ENCODE data around the gene LBHD2. TPM values are rescaled to one million over a fixed set of nuclear protein-coding genes. Genes with fewer than 3 reads are reported as not detected.
A peak's percentile ranks its signal among the peaks of the same experiment; 100 is the strongest.

Gene LBHD2
- total and polyA plus RNA-seq, 2 of the 13 experiments (the other 11 are each of a cell fraction or from before 2014, with no cell fraction given), result 0.67 to 1.00 TPM

- in situ Hi-C loops (cut with HindIII; ENCODE audit: extremely low pct_ligation_motif_present, low pct_unique_long_range_greater_than_20kb) (no loop called here), intact Hi-C loops (cut with micrococcal nuclease; ENCODE audit: unreplicated experiment) (no loop called here)
- H3K4me3 ChIP-seq (replicated peaks in 1 of 3; ENCODE audit: insufficient read depth in 1 of 3, low read depth in 2 of 3, low read length in 3 of 3), result no peak overlapping the region
- peaks cover 0 to 20% of the 10 kb centered on the region in 2 experiments; a peak in 2 of 5 replicates for H3K27me3 ChIP-seq (ENCODE audit: control insufficient read depth in 1 of 2, insufficient read depth in 2 of 2, low read length in 2 of 2)
- no peak overlapping the region for H2AFZ ChIP-seq (ENCODE audit: low read length)
- no TSS peak for BruUV-seq (replicated peaks)
- H3K9ac ChIP-seq (ENCODE audit: insufficient read depth, low read depth, low read length), result no peak overlapping the region
- 39% methylated on average over 7 of the region's 17 CpGs for WGBS (ENCODE audit: low lambda C conversion rate)
- H3K9me3 ChIP-seq (ENCODE audit: low read length), result no peaks in the 10 kb centered on the region
- ATAC-seq (no peak), DNase-seq (ENCODE audit: low spot score) (no peak), FAIRE-seq (no peak)
- no peaks in the 10 kb centered on the region for H3K36me3 ChIP-seq (replicated peaks in 1 of 2; ENCODE audit: control insufficient read depth in 1 of 2, insufficient read depth in 2 of 2, low read length in 2 of 2)
- peaks cover 82% of the 10 kb centered on the region for H3K4me1 ChIP-seq (ENCODE audit: insufficient read depth, low read length)
- no peaks in the 10 kb centered on the region; the same call in 1 of the 2 replicates for H4K20me1 ChIP-seq (ENCODE audit: insufficient read depth, low read length)
- CTCF ChIA-PET (ENCODE audit: low intra/inter-chr PET ratio, low total read pairs), result no interaction called here
- H3K79me2 ChIP-seq (ENCODE audit: insufficient read depth, low read length), result no peaks in the 10 kb centered on the region
- no peak overlapping the region for H3K27ac ChIP-seq (ENCODE audit: extremely low read length, insufficient read depth, low read length)
- H3K4me2 ChIP-seq (ENCODE audit: low read depth, low read length), result no peak overlapping the region
- POLR2A ChIA-PET, result interaction anchor here (1.0 to 1.7 kb wide), 4 partner anchors 10 to 70 kb away, joined by 3 to 7 read pairs (median 3); no protein-coding TSS in a partner anchor
- TF ChIP-seq MAX (IDR thresholded peaks at IDR 0.05) (peak; percentile 41; the same call in 1 of the 2 replicates), ZSCAN21 (CRISPR knock-in tag; IDR thresholded peaks at IDR 0.05; ENCODE audit: borderline replicate concordance) (no peak), AGO1 (IDR thresholded peaks at IDR 0.05; ENCODE audit: low read depth, low read length, poor library complexity, severe bottlenecking) (peak; percentile 98), GABPB1 (CRISPR knock-in tag; IDR thresholded peaks at IDR 0.05) (peak; percentile 64; the same call in 1 of the 2 replicates), NFE2 (CRISPR knock-in tag; IDR thresholded peaks at IDR 0.05) (no peak), ZNF644 (CRISPR knock-in tag; IDR thresholded peaks at IDR 0.05; ENCODE audit: low read depth) (0 out of 2 replicates have a peak, but pooled peaks have one; percentile 27), KAT7 (CRISPR knock-in tag; IDR thresholded peaks at IDR 0.05; ENCODE audit: borderline replicate concordance) (no peak), ZBTB33 (CRISPR knock-in tag; IDR thresholded peaks at IDR 0.05) (peak; percentile 98), FOXA1 (IDR thresholded peaks at IDR 0.05) (no peak), FOXA1 (CRISPR knock-in tag; IDR thresholded peaks at IDR 0.05) (peak; percentile 26; the same call in 1 of the 2 replicates), ZNF678 (CRISPR knock-in tag; IDR thresholded peaks at IDR 0.05) (no peak), YY1 (IDR thresholded peaks at IDR 0.05; ENCODE audit: insufficient read depth, insufficient replicate concordance, low read depth, low read length) (peak; percentile 36), NR2F6 (IDR thresholded peaks at IDR 0.05) (no peak), NR2F6 (CRISPR knock-in tag; IDR thresholded peaks at IDR 0.05) (0 out of 2 replicates have a peak, but pooled peaks have one; percentile 13), HNRNPLL (IDR thresholded peaks at IDR 0.05; ENCODE audit: low read depth, low read length, poor library complexity, severe bottlenecking) (peak; percentile 28), ZNF326 (CRISPR knock-in tag; IDR thresholded peaks at IDR 0.05; ENCODE audit: borderline replicate concordance) (peak; percentile 73; the same call in 1 of the 2 replicates), POLR2G (IDR thresholded peaks at IDR 0.05; ENCODE audit: low read depth, low read length) (peak; percentile 23; the same call in 1 of the 2 replicates), GABPA (IDR thresholded peaks at IDR 0.05; ENCODE audit: low read depth, low read length) (no peak), GABPA (CRISPR knock-in tag; IDR thresholded peaks at IDR 0.05; ENCODE audit: low read depth) (peak; percentile 76), HOXA3 (CRISPR knock-in tag; IDR thresholded peaks at IDR 0.05) (0 out of 2 replicates have a peak, but pooled peaks have one; percentile 28), POLR2A (IDR thresholded peaks at IDR 0.05; ENCODE audit: insufficient read depth in 1 of 2, low read depth in 2 of 2, low read length in 2 of 2) (peak in 1 of 2 experiments; percentile 41; a peak in 1 of 4 replicates), KAT8 (CRISPR knock-in tag; IDR thresholded peaks at IDR 0.05) (no peak)
Observed at GRCh38 chr14:103116636-103117035, 32.6 kb downstream of the LBHD2 start.
